Hepatic stellate cell (primary cell): Measurements from ENCODE around the gene TSPEAR.

Experiments used
- DNase-seq: peaks from one replicate; pipeline ENCODE4 v3.0.0; 2011; ENCODE audit warnings: low spot score

Gene TSPEAR

GRCh38 chr21:44502171-44502958, 209.0 kb downstream of the TSPEAR start:
- no peak for DNase-seq

- DNase-seq: no peak
Measured at GRCh38 chr21:44500111-44500510, 211.3 kb downstream of the TSPEAR start.

- DNase-seq: no peak
Measured at GRCh38 chr21:44499631-44500030, 211.7 kb downstream of the TSPEAR start.

- no peak for DNase-seq
Measured at GRCh38 chr21:44499211-44499560, 212.2 kb downstream of the TSPEAR start.

GRCh38 chr21:44498280-44499210, 212.8 kb downstream of the TSPEAR start:
- no peak for DNase-seq

- DNase-seq: no peak
Measured at GRCh38 chr21:44497703-44498126, 213.7 kb downstream of the TSPEAR start.

- no peak for DNase-seq
Measured at GRCh38 chr21:44496564-44497550, 214.5 kb downstream of the TSPEAR start.

- DNase-seq: no peak
Measured at GRCh38 chr21:44495611-44496563, 215.5 kb downstream of the TSPEAR start.

GRCh38 chr21:44494956-44495355, 216.4 kb downstream of the TSPEAR start:
- no peak for DNase-seq

- no peak for DNase-seq
Measured at GRCh38 chr21:44494418-44494817, 217.0 kb downstream of the TSPEAR start.

GRCh38 chr21:44492567-44493385, 218.6 kb downstream of the TSPEAR start:
- DNase-seq: no peak

GRCh38 chr21:44490816-44491215, 220.6 kb downstream of the TSPEAR start:
- DNase-seq: no peak

GRCh38 chr21:44490405-44490804, 221.0 kb downstream of the TSPEAR start:
- no peak for DNase-seq

- DNase-seq: no peak
Measured at GRCh38 chr21:44489962-44490361, 221.4 kb downstream of the TSPEAR start.

- DNase-seq: no peak
Measured at GRCh38 chr21:44487831-44488230, 223.5 kb downstream of the TSPEAR start.

GRCh38 chr21:44486302-44486701, 225.1 kb downstream of the TSPEAR start:
- no peak for DNase-seq

GRCh38 chr21:44485796-44486195, 225.6 kb downstream of the TSPEAR start:
- no peak for DNase-seq

GRCh38 chr21:44485254-44485793, 226.0 kb downstream of the TSPEAR start:
- DNase-seq: no peak

- no peak for DNase-seq
Measured at GRCh38 chr21:44484498-44485253, 226.7 kb downstream of the TSPEAR start.
